ENCODE data around the gene KCNC1.

DNA sequence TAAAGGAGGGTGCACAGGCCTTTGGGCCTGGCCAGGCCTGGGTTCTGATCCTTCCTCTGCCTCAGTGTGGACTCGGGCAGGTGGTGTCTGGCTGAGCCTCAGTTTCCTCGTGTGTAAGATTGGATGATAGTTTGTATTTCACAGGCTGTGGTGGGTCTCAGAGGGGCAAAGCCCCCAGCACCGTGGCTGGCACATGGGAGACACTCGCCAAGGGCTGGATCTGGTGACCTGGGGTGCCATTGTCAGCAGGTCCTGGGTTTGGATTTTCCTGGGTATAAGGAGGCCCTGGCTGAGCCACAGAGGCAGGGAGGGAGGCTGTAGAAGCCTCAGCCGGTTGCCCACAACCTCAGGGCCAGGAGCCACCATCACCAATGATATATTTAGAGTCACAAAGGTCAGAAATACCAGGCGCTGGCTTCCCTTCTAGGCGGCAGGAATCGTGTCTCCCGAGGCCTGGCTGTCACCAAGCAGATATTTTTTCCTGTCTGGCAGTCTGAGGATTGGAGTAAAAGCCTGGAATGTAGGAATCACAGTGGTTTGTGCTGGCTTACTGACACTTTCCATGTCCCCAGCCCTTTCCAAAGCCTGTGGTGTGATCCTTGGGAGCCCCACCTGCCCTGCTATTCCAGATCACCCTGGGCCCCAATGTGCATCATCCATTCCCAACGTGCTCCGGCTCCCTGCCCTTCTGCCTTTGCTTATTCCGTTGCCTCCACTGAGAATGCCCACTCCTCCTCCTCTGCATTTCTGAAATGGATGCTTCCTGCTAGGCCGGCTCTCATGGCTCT is 15.6 kb downstream of the KCNC1 start:
- TF ChIP-seq, protein P1, sequence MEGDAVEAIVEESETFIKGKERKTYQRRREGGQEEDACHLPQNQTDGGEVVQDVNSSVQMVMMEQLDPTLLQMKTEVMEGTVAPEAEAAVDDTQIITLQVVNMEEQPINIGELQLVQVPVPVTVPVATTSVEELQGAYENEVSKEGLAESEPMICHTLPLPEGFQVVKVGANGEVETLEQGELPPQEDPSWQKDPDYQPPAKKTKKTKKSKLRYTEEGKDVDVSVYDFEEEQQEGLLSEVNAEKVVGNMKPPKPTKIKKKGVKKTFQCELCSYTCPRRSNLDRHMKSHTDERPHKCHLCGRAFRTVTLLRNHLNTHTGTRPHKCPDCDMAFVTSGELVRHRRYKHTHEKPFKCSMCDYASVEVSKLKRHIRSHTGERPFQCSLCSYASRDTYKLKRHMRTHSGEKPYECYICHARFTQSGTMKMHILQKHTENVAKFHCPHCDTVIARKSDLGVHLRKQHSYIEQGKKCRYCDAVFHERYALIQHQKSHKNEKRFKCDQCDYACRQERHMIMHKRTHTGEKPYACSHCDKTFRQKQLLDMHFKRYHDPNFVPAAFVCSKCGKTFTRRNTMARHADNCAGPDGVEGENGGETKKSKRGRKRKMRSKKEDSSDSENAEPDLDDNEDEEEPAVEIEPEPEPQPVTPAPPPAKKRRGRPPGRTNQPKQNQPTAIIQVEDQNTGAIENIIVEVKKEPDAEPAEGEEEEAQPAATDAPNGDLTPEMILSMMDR (IDR thresholded peaks at IDR 0.05) = no peak
- no peak for TF ChIP-seq MEF2A (IDR thresholded peaks at IDR 0.05; ENCODE audit: borderline replicate concordance, low read depth)
- TF ChIP-seq TCF12 (IDR thresholded peaks at IDR 0.05) = no peak
- TF ChIP-seq TEAD4 (IDR thresholded peaks at IDR 0.05; ENCODE audit: borderline replicate concordance, insufficient read depth) = no peak
- no peak for TF ChIP-seq RAD21 (IDR thresholded peaks at IDR 0.05; ENCODE audit: low read length)
- TF ChIP-seq YY1 (IDR thresholded peaks at IDR 0.05; ENCODE audit: low read depth) = no peak
- TF ChIP-seq POLR2AphosphoS5 (IDR thresholded peaks at IDR 0.05; ENCODE audit: low read depth, low read length) = no peak
- no peak for TF ChIP-seq NRF1 (IDR thresholded peaks at IDR 0.05; ENCODE audit: low read depth, low read length)
- TF ChIP-seq, protein P2, sequence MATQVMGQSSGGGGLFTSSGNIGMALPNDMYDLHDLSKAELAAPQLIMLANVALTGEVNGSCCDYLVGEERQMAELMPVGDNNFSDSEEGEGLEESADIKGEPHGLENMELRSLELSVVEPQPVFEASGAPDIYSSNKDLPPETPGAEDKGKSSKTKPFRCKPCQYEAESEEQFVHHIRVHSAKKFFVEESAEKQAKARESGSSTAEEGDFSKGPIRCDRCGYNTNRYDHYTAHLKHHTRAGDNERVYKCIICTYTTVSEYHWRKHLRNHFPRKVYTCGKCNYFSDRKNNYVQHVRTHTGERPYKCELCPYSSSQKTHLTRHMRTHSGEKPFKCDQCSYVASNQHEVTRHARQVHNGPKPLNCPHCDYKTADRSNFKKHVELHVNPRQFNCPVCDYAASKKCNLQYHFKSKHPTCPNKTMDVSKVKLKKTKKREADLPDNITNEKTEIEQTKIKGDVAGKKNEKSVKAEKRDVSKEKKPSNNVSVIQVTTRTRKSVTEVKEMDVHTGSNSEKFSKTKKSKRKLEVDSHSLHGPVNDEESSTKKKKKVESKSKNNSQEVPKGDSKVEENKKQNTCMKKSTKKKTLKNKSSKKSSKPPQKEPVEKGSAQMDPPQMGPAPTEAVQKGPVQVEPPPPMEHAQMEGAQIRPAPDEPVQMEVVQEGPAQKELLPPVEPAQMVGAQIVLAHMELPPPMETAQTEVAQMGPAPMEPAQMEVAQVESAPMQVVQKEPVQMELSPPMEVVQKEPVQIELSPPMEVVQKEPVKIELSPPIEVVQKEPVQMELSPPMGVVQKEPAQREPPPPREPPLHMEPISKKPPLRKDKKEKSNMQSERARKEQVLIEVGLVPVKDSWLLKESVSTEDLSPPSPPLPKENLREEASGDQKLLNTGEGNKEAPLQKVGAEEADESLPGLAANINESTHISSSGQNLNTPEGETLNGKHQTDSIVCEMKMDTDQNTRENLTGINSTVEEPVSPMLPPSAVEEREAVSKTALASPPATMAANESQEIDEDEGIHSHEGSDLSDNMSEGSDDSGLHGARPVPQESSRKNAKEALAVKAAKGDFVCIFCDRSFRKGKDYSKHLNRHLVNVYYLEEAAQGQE (IDR thresholded peaks at IDR 0.05; ENCODE audit: low read depth, low read length) = no peak
- TF ChIP-seq, protein P3, sequence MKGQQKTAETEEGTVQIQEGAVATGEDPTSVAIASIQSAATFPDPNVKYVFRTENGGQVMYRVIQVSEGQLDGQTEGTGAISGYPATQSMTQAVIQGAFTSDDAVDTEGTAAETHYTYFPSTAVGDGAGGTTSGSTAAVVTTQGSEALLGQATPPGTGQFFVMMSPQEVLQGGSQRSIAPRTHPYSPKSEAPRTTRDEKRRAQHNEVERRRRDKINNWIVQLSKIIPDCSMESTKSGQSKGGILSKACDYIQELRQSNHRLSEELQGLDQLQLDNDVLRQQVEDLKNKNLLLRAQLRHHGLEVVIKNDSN (IDR thresholded peaks at IDR 0.05; ENCODE audit: borderline replicate concordance, low read depth) = no peak
- no peak for TF ChIP-seq ELF1 (IDR thresholded peaks at IDR 0.05)
- TF ChIP-seq TAF1 (IDR thresholded peaks at IDR 0.05; ENCODE audit: borderline replicate concordance, low read depth, low read length) = no peak
- TF ChIP-seq FOXJ3 (CRISPR knock-in tag; IDR thresholded peaks at IDR 0.05) = no peak

All from SK-N-SH (cell line).